HG03575 (cell line): ENCODE measurements around the gene KIF2A.
A peak's percentile ranks its signal among the peaks of the same experiment; 100 is the strongest.

Experiments
- ATAC-seq: cut with Tn5 transposase; IDR thresholded peaks from one replicate; pipeline ENCODE4 v1.9.1; 2021; ENCODE audit not compliant: unreplicated experiment, insufficient number of reproducible peaks, low FRiP score; ENCODE audit errors: extremely low read depth

KIF2A gene

DNA sequence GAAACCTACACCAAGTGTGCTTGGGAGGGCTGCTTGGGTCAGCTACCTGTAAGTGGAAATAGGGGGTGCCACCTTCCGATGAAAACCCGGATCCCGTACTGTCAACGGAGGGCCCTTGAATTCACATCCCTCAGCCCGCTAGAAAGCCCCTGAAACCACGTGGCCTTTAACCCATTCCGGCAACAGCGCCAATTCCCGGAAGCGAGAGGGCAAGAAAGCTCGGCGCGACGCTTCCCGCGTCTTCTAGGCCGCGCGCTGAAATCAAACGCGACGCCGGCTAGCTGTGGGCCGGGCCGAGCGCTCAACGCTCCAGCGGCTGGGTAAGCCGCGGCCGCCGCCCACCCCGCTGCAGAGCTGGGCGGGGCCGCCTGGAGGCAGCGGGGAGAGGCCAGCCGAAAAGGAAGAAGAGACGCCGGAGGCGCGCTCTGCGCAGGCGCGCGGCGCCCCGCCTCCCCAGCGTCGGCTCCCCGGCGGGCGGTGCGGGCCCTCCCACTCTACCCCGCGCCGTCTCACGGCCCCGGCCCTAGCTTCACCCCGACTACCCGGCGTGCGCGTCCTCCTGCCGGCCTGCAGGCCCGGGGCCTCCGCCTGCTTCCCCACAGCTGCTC is at the start of gene KIF2A:
Gene KIF2A, plus strand, starts transcription at position 492 of the 608 bp plus-strand sequence. CDS start 267 bp downstream, outside the sequence.
- peak; percentile 47 for ATAC-seq

DNA sequence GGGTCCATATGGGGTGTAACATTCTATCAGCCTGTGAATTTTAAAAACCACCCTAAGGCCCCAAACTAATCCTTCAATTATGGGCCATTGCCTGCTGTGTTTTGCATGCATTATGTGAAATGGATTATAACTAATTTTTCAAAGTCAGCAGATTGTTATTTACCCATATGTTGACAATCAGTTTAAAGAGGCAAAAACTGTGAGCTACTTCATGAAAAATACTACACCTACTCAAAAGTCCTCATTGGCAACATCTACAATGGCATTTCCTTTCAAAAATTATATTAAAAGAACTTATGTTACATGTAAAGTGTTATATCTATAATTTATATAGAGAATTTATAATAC is 49.0 kb upstream of the KIF2A start:
- no peak for ATAC-seq

DNA sequence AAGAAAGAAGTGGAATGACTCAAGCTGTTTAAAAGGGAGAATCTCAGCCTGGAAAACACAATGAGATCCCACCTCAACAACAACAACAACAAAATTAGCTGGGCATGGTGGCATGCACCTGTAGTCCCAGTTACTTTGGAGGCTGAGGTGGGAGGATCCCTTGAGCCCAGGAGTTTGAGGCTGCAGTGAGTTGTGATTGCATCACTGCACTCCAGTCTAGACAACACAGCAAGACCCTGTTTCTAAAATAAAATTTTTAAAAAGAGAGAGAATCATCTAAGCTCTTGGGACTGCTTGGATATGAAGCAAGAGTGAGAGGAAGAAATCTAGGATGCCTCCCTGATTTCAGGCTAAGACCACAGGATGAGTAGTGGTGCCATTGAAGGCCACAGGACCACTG is 47.4 kb upstream of the KIF2A start:
- no peak for ATAC-seq

DNA sequence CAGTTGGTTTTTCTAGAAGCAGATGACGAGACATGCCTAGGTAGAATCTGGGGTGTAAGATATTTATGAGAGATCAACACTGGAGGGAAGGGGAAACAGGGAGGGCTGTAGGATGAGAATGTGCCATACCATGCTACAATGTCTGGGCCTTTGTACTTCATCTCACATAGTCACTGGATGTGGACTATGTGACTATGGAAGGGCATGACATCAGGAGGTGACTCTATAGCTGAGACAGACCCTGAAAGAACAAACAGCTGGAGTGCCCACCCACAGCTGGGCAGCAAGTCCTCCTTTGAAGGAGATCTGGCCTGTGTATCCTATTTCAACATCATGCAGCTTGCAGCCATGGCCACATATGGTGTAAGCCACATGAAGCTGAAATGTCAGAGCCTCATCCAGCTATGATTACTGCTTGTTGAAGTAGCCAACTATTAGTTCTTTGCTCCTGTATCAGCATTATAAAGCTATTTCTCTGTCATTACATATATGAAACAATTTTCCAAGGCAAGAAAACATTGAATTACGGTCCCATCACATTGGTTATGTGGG is 46.2 kb upstream of the KIF2A start:
- no peak for ATAC-seq

DNA sequence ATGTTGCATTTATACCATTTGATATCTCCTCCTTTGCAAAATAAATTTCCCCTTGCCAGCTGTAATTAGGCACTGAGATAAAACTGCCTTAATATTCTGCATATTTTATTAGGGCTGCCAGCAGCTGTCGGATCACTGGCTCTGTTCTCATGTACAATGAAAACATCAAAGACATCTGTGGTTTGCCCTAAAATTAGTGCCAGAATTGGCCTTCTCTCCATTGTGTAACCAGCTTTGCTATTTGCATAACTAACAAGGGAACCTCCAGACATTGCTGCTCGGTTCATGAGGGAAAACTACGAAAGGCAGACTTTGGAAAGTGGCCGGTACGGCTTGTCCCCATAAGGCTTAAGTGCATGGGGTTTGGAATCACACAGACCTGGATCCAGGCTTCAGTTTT is 45.5 kb upstream of the KIF2A start:
- no peak for ATAC-seq

DNA sequence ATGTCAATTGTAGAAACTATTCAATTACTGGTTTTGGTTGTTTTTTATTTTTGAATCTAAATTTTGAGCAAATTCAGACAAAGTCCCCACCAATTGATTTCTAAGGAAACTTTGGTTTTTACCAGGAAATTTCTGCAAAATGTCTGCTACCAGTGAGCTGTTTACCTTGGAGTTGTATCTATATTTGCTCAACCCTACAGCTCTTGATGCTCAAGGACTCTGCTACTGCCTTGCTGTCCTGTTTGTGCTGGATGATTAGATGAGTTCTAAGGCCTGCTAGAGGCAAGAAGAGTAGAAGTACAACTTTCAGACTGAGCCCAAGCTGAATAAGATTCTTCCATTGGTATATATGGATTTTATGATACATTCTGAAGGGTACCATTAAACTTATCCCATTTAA is 42.6 kb upstream of the KIF2A start:
- no peak for ATAC-seq

DNA sequence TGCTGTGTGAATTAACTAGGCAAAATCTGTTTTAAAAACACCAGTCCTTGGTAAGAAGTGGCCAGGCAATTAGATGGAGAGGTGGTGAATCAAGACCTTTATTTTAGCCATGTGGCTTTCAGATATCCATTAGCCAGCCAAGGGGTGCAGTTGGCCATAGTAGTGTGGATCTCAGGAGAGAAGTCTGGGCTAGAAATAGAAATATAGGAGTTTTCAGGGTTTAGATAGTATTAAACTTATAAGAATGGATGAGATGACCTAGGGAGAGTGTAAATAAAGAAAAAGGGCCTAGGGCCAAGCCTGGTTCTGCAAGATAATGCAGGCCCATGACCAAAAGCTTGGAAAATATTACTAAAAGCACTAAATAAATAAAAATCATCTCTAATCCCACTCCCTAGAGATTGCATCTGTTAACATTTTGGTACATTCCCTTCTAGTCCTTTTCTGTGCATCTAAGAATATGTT is 40.3 kb upstream of the KIF2A start:
- ATAC-seq = no peak

DNA sequence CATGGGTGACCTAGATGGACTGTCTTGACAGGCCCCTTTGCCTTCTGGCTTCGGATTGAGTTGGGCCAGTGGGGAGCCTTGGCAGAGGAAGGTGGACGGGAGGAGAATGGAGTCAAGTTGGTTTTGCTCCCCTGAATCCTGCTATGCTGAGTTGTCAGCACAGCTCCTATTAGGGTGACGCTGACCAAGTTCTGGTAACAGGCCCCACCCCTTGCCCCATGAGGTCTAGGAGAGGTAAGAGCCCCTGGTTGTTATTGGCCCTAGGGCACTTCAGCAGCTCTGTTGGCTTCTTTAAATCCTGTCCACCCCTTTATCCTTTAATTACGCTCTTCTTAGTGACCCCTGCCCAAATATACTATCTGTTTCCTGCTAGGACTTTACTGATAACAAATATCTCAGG is 39.4 kb upstream of the KIF2A start:
- no peak for ATAC-seq

DNA sequence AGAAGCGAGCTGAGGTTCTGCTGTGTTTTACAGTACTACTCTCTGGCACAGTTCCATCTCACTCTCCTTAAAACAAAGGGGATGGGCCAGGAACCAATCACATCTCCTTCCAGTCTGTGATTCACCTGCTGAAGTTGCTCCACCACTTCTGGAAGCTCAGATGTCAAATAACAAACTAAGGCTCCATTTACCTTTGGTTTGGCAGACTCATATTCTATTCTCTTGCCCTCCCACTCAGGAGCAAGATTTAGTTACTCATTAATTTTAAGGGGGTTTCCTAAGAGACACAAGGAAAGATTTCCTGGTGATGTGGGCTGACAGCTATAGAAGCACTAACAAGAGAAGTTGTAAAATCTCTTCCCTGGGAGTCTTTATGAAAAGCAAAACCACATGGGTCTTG is 37.8 kb upstream of the KIF2A start:
- ATAC-seq = no peak

DNA sequence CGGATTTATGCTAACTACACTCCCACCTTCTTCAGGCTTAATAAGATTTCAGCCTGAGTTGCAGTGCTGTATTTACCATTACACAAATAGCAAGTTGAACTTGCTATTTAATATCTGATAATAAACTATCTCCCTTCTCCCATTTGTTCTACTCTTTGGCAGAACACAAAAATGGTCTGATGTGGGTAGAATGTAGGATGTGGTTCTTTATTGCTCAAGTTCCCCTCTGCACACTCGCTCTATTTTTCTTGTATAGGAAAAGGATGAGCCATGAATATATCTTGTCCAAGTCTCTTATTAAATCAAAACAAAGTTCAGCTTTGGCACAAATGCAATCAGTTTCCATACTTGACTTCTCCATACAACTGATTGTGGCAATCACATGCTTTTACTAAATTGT is 37.2 kb upstream of the KIF2A start:
- ATAC-seq = no peak

DNA sequence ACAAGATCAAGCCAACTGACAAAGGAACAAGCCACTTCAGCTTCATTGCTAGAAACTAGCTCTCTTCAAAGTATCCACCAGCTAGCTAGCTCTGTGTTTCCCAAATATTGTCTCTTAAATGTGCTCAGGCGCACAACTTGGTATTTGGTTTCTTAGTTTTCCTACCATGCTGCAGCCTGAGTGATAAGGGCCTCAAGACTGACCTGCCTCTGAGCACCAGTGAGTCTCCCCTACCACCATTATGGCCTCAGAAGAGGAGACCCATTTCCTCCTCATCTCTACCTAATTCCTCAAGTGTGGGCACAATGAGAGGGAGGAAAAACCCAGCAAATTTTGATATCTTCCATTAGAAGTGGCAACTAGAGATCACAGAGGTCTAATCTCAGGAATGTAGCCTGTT is 34.6 kb upstream of the KIF2A start:
- ATAC-seq = no peak

DNA sequence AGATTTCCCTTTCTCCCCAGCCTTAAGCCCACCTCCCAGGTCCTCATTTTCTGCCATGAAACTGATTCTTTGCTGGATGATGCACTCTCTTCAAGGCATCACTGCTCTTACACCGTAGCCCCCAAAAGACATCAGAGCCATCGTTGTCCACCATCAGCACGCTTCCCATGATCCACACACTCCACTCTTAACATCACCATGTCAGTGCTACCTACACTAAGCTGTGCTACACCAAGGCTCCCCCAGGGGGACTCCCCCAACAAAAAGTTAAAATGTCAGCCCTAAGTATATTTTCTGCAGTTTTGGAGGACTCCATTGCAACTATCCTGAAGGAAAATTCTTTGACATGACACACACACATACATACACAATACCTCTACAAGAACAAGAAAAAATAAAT is 34.1 kb upstream of the KIF2A start:
- ATAC-seq = no peak

DNA sequence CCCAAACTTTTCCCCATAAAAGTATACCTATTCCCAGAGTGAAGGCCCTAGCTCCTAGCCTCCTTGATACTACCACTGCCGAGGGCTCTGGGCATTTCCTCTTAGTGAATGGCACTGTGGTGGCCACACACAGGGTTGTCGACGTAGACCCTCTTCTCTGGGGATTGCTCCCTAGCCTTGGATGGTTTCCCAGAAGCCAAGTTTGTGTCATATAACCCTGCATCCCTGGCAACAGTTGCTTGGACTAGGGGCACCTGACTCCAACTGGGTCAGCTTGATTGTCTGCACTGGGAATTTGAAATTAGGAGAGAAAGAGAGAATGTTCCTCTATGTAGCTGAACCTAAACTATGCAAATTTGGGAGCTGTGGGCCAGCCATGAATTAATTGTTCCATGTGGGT is 32.3 kb upstream of the KIF2A start:
- no peak for ATAC-seq

DNA sequence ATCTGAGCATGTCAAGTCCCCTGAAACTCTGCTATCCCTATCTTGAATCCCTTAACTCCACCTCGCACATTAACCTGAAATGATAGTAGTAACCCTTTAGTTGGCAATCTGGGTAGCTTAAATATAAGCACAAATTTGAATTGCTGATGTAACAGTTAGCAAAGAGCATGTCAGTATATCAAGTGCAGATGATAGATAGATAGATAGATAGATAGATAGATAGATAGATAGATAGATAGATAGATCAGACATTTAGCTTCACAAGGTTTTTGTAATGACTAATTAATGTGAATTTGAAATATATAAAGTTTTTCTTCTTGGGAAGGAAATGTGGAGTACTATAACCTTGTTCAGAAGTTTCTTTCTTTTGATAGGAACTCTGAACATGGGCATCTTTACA is 30.4 kb upstream of the KIF2A start:
- no peak for ATAC-seq

DNA sequence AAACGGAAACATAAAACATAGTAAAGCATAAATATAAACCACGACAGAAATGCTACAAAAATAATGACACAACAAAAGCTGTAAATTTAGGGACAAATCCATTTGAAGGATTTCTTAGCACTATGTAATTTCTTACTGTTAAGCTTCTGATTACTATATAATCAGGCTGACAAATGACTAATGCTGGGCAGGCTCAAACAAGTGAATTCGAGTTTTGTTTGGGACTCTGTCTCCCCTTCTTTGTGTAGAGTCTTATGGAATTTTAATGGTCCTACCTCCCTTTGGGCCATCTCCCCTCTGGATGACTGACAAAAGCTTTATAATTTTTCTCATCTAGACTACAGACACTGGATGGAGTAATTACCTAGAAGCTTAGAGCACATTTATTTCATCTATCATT is 24.6 kb upstream of the KIF2A start:
- no peak for ATAC-seq

DNA sequence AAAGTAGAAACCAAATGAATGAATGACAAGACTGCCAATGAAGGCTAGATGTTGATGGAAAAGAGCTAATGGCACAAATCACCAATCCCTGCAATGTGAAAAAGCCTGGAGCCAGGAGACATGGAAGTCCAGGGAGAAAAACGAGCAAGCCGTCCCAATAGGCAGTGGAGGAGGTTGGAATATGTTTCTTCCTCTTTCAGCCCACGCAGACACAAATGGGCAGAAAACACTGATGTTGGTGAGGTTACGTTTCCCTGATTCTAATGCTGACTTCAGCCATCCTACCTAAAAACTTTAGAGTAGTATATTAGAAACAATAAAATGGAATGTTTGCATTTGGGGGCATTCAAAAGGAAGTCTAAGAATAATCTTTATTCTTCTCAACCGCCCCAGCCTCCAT is 23.9 kb upstream of the KIF2A start:
- ATAC-seq = no peak

DNA sequence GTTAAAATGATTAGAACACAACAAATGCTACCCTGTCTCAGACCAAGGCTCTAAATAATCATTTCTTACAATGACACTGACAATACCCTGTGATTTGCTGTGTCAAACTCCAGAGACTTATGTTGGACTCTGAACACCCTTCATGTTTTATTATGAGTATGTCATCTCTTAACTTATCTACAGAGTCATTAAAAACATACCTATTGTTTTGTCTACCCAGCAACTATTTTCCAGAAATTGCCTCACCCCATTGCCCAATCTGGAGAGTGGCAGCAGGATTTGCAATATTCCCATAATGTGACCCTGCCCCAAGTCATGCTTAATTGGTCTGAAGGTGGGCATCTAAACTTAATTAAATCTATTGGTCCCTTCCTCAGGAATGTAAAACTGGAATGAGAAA is 23.0 kb upstream of the KIF2A start:
- ATAC-seq = no peak

DNA sequence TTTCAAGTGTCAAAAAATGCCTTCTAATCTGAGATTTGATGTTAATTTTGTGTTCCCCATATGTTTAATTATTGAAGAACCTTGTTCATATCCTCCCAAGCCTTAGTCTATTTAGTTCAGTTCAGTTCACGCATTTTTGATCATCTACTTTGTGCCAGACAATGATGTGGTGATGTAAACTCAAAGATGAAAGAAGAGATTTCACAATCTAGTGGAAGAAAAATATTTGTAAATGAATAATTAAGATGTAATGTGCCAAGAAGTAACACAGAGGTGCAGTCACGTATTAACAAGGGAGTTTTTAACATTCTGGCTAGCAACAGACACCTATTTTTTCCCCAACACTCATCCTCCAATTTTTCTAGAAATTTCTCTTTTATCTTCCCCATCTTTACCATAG is 22.1 kb upstream of the KIF2A start:
- ATAC-seq = no peak

DNA sequence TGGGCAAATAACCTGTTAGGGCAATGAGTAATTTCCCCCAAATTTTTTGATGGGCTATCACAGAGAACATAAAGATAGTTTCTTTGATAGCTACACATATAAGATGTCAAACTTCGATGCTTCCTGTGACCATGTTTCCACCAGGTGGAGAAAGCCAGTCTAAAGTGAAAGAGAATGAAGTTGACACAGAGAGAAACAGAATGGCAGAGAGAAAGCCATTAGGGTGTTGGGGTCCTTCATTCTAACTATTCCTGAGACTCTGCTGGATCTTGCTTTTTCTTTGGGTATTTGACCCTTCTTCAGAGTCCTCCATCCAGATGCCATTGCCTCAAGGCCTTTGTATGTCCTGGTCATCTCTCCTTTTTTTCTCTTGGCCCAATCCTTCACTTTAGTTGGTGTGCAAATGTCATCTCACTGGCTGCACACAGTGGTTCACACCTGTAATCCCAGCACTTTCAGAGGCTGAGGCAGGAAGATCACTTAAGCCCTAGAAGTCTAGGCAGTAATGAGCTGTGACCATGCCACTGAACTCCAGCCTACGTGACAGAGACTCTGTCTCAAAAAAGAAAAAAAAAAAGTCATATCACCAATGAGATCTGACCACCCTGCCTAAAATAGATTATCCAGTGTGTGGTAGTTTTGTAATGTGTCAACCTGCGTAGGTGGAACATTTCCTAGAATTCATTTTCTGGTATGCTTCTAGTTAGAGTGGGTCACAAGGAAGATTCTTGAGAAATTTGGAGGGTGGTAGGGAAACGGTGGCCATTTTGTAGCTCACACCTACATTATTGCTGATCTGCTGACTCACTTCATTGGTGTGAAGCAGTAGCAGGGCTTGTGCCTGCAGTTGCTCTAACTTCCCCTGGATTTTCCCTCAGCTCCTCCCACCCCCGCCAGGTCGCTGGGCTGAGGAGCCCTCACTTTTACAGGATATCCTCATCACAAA is 20.8 kb upstream of the KIF2A start:
- peak; percentile 78 for ATAC-seq

DNA sequence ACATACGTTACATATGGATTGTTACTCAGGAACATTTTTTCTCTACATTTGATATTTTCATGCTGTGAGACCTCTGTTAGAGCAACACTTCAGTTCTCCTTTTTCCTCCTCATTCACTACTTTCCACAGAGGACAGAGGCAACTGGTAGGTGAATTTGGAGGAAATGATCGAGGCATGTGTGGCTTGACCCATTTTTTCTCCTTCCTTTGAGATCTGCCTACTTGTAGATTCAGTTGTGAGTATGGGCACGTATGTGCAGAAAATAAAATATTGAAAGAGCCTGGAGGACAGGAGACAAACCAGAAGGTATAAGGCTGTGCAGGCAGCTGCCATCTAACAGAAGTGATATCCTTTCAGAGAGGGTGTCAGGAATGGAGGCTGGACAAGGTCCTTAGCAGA is 19.2 kb upstream of the KIF2A start:
- no peak for ATAC-seq
